ENCODE measurements around the gene EXOC6B.
A peak's percentile ranks its signal among the peaks of the same experiment; 100 is the strongest.
"Not testable (repeated sequence)": the region's sequence is repeated elsewhere in the genome, so short reads cannot be mapped to it uniquely, and the experiment has no call there.

The EXOC6B gene

DNA sequence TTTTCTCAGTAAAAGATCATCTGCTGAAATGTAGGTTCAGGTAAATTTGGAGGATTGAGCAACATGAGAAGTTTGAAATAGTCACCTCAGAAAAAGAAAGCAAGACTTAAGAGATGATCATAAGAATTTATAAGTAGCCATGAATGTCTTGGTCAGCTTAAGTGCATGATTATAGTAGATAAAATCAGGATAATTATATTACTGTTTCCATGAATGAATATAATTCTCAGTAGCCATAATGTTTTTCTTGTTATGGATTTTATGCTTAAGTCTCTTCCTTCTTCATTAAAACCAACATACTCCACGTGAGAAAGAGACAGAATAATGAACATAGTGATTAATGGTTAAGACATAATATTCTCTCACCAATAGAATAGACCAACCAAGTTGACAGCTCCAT lies 223.7 kb downstream of the EXOC6B start:
- H3K4me3 ChIP-seq (replicated peaks; ENCODE audit: low read depth, low read length) = no peak overlapping the region
- no peak for TF ChIP-seq CTCF (IDR thresholded peaks at IDR 0.05; ENCODE audit: insufficient read depth, low read length, poor library complexity, severe bottlenecking)
- no peak for DNase-seq (ENCODE audit: extremely low read depth, insufficient read length)

DNA sequence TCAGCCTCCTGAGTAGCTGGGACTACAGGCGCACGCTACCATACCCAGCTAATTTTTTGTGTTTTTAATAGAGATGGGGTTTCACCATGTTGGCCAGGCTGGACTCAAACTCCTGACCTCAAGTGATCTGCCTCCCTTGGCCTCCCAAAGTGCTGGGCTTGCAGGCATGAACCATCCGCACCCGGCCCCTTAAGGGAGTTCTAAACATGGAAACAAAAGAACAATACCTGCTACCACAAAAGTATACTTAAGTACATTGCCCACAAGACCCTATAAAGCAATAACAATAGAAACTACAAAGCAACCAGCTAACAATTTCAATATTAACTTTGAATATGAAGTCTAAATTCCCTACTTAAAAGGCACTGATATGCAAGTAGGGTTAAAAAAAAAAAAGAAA lies 242.0 kb downstream of the EXOC6B start:
- DNase-seq (ENCODE audit: extremely low read depth, insufficient read length); H3K4me3 ChIP-seq (replicated peaks; ENCODE audit: low read depth, low read length); H3K27me3 ChIP-seq (replicated peaks; ENCODE audit: control insufficient read depth, insufficient read depth, low read length); H3K36me3 ChIP-seq (ENCODE audit: control insufficient read depth, insufficient read depth, low read length): not testable (repeated sequence)

More for the DNA sequence above, 223.7 kb downstream of the EXOC6B start:
- H3K27me3 ChIP-seq (replicated peaks; ENCODE audit: control insufficient read depth, insufficient read depth, low read length) = no peaks in the 10 kb centered on the region
- H3K36me3 ChIP-seq (ENCODE audit: control insufficient read depth, insufficient read depth, low read length) = no peaks in the 10 kb centered on the region

GRCh38 chr2:72583376-72583775 lies 242.5 kb downstream of the EXOC6B start:
- no peaks in the 10 kb centered on the region for H3K36me3 ChIP-seq (ENCODE audit: control insufficient read depth, insufficient read depth, low read length)
- TF ChIP-seq CTCF (IDR thresholded peaks at IDR 0.05; ENCODE audit: insufficient read depth, low read length, poor library complexity, severe bottlenecking) = no peak
- no peak overlapping the region for H3K4me3 ChIP-seq (replicated peaks; ENCODE audit: low read depth, low read length)
- DNase-seq (ENCODE audit: extremely low read depth, insufficient read length) = no peak
- H3K27me3 ChIP-seq (replicated peaks; ENCODE audit: control insufficient read depth, insufficient read depth, low read length) = no peaks in the 10 kb centered on the region

- no peak for DNase-seq (ENCODE audit: extremely low read depth, insufficient read length)
These were observed 244.2 kb downstream of the EXOC6B start for GRCh38 chr2:72581560-72582181.

DNA sequence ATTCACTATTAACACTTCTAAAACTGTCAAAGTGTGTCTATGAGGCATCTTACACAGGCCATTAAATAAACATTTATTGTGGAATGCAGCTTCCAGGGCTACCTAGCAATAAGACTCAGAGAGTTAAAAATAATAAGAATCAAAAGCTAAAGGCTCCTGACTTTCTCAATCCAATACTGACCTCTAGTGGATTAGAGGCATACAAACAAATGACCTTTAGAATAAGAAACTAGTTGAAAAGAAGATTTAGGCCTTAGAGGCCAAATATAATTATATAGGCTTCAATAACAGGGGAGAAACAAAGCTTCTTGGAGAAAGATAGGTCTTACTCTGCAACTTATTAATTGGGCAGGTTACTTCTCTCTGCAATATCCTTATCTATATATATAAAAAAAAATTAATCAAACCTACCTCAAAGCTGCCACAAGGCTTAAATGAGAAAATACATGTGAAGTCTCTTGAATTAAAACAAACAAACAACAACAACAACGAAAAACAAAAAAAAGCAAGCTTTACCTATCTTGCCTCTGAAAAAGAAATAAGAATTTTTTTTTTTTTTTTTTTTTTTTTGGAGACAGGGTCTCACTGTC lies 246.1 kb downstream of the EXOC6B start:
- no peak for DNase-seq (ENCODE audit: extremely low read depth, insufficient read length)
- peak; percentile 52 for TF ChIP-seq CTCF (IDR thresholded peaks at IDR 0.05; ENCODE audit: insufficient read depth, low read length, poor library complexity, severe bottlenecking)
- no peak overlapping the region for H3K4me3 ChIP-seq (replicated peaks; ENCODE audit: low read depth, low read length)
- no peaks in the 10 kb centered on the region for H3K27me3 ChIP-seq (replicated peaks; ENCODE audit: control insufficient read depth, insufficient read depth, low read length)
- no peaks in the 10 kb centered on the region for H3K36me3 ChIP-seq (ENCODE audit: control insufficient read depth, insufficient read depth, low read length)

More at GRCh38 chr2:72581560-72582181, 244.2 kb downstream of the EXOC6B start:
- Histone ChIP-seq H3K36me3 (ENCODE audit: control insufficient read depth, insufficient read depth, low read length) (no peaks in the 10 kb centered on the region), H3K27me3 (replicated peaks; ENCODE audit: control insufficient read depth, insufficient read depth, low read length) (no peaks in the 10 kb centered on the region), H3K4me3 (replicated peaks; ENCODE audit: low read depth, low read length) (no peak overlapping the region)
- no peak for TF ChIP-seq CTCF (IDR thresholded peaks at IDR 0.05; ENCODE audit: insufficient read depth, low read length, poor library complexity, severe bottlenecking)

- no peak for DNase-seq (ENCODE audit: extremely low read depth, insufficient read length)
- Histone ChIP-seq H3K27me3 (replicated peaks; ENCODE audit: control insufficient read depth, insufficient read depth, low read length) (no peaks in the 10 kb centered on the region), H3K36me3 (ENCODE audit: control insufficient read depth, insufficient read depth, low read length) (no peaks in the 10 kb centered on the region), H3K4me3 (replicated peaks; ENCODE audit: low read depth, low read length) (no peak overlapping the region)
- TF ChIP-seq CTCF (IDR thresholded peaks at IDR 0.05; ENCODE audit: insufficient read depth, low read length, poor library complexity, severe bottlenecking) = no peak
These were observed 249.0 kb downstream of the EXOC6B start for GRCh38 chr2:72576861-72577260.
